ENCODE measurements around the gene MPV17.

DNA sequence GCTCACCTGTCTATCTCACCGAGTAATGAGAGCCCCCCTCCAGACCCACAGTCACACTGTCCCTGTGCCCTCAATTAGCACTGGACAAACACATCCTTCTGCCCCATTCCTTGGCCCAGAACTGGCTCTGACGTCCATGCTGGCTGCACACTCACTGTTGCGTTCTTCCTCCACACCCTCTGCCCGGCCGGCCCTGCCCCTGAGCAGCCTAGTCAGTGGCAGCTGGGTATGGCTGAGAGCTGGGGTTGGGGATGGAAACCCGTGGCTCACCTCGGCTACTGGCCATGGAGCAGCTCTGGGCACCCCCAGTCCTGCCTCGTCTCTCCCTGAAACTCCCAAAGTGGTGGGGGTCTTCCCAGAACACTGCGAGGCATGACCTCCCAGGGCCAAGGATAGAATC is 8.2 kb downstream of the MPV17 start:
- TF ChIP-seq EZH2 (IDR thresholded peaks at IDR 0.05; ENCODE audit: borderline replicate concordance, insufficient read depth, low read length, poor library complexity, severe bottlenecking) (no peak), CTCF (IDR thresholded peaks at IDR 0.05; ENCODE audit: poor library complexity, severe bottlenecking) (no peak), MXI1 (conservative IDR thresholded peaks at IDR 0.05; ENCODE audit: poor library complexity, severe bottlenecking) (no peak), EP300 (conservative IDR thresholded peaks at IDR 0.05; ENCODE audit: poor library complexity, severe bottlenecking) (no peak), POLR2AphosphoS5 (IDR thresholded peaks at IDR 0.05) (no peak), TAF1 (IDR thresholded peaks at IDR 0.05; ENCODE audit: low read depth) (no peak), SMC3 (conservative IDR thresholded peaks at IDR 0.05; ENCODE audit: poor library complexity) (no peak), RAD21 (conservative IDR thresholded peaks at IDR 0.05) (no peak)
